ENCODE measurements around the gene CACNG1. TPM values are rescaled to one million over a fixed set of nuclear protein-coding genes. Genes with fewer than 3 reads are reported as not detected.

The CACNG1 gene
- total and polyA plus RNA-seq, 2 donors (not counting 3 experiments of a cell fraction or from before 2014, with no cell fraction given), result not detected

- no peaks in the 10 kb centered on the region for H3K27me3 ChIP-seq (ENCODE audit: control insufficient read depth in 2 of 2, insufficient read depth in 2 of 2, low read length in 2 of 2)
- no peak overlapping the region for H3K4me3 ChIP-seq (replicated peaks in 1 of 3; ENCODE audit: insufficient read depth in 1 of 3, low read depth in 1 of 3, low read length in 3 of 3)
- no peaks in the 10 kb centered on the region for H3K36me3 ChIP-seq (ENCODE audit: control insufficient read depth in 2 of 2, extremely low read depth in 1 of 2, insufficient read depth in 2 of 2, low read length in 2 of 2)
- H3K9me3 ChIP-seq (replicated peaks; ENCODE audit: control insufficient read depth, insufficient read depth, low read length), result no peaks in the 10 kb centered on the region
- ChIA-PET POLR2A (no interaction called here), CTCF (no interaction called here)
- intact Hi-C loops (cut with micrococcal nuclease), result no loop called here
- H4K20me1 ChIP-seq (replicated peaks; ENCODE audit: control insufficient read depth, extremely low read depth, insufficient read depth, low read length), result no peaks in the 10 kb centered on the region
- no peak overlapping the region for H3K9ac ChIP-seq (replicated peaks; ENCODE audit: extremely low read depth, insufficient read depth, low read length)
- BruUV-seq (replicated peaks), result no TSS peak
- no peaks in the 10 kb centered on the region for H3K9me1 ChIP-seq (replicated peaks; ENCODE audit: control insufficient read depth, extremely low read depth, insufficient read depth, low read length)
- H3K79me2 ChIP-seq (ENCODE audit: control insufficient read depth, insufficient read depth, low read length), result no peaks in the 10 kb centered on the region
- no peak overlapping the region for H3K4me2 ChIP-seq (ENCODE audit: insufficient read depth, low read length)
- H3K27ac ChIP-seq (ENCODE audit: insufficient read depth, low read depth, low read length), result no peak overlapping the region
- H3K4me1 ChIP-seq (ENCODE audit: control insufficient read depth, extremely low read depth, insufficient read depth, low read length), result no peaks in the 10 kb centered on the region
- no peak overlapping the region for H2AFZ ChIP-seq (ENCODE audit: low read depth, low read length)
- FAIRE-seq, result no peak
- TF ChIP-seq CTCF (IDR thresholded peaks at IDR 0.05; ENCODE audit: extremely low read depth in 1 of 2, insufficient read depth in 1 of 2, low read depth in 1 of 2, low read length in 2 of 2), result no peak
- TF ChIP-seq EZH2 (IDR thresholded peaks at IDR 0.05; ENCODE audit: borderline replicate concordance, low read depth, low read length, severe bottlenecking), result no peak
- TF ChIP-seq POLR2AphosphoS5 (IDR thresholded peaks at IDR 0.05; ENCODE audit: insufficient read depth, low read depth, low read length), result no peak
- no peak for TF ChIP-seq GATA2 (IDR thresholded peaks at IDR 0.05; ENCODE audit: insufficient read depth, insufficient read length, low read depth, low read length)
- TF ChIP-seq JUN (IDR thresholded peaks at IDR 0.05; ENCODE audit: borderline replicate concordance, insufficient read depth, insufficient read length, low read depth), result no peak
- no peak for TF ChIP-seq FOS (IDR thresholded peaks at IDR 0.05; ENCODE audit: borderline replicate concordance, insufficient read depth, low read length)
- no peak for TF ChIP-seq MAX (IDR thresholded peaks at IDR 0.05; ENCODE audit: insufficient read depth, insufficient read length)
- no peak for TF ChIP-seq MYC (IDR thresholded peaks at IDR 0.05; ENCODE audit: low read depth, low read length)
- TF ChIP-seq POLR2A (IDR thresholded peaks at IDR 0.05; ENCODE audit: low read depth, low read length), result no peak
- dilution Hi-C loops (cut with MboI; ENCODE audit: extremely low pct_ligation_motif_present, low sequenced_read_pairs), result no loop called here
- DNase-seq (ENCODE audit: low read depth, low spot score), result no peak
These were observed 12.6 kb downstream of the CACNG1 start for GRCh38 chr17:67056746-67057490.

Data from endothelial cell of umbilical vein (primary cell).